Muscle of arm (tissue), 14 donors: ENCODE measurements around the gene PROZ. TPM values are rescaled to one million over a fixed set of nuclear protein-coding genes. Genes with fewer than 3 reads are reported as not detected.
"Not testable (repeated sequence)": the region's sequence is repeated elsewhere in the genome, so short reads cannot be mapped to it uniquely, and the experiment has no call there.

Experiments used
- DNase-seq: peaks from one replicate; pipeline ENCODE4 v3.0.0-alpha.2; 2013
- long read RNA-seq, 11 donors: transcript quantifications; one replicate each; lab custom pipeline, GENCODE V29; 2026
- polyA plus RNA-seq, 12 donors: library from polyadenylated mRNA; unstranded; fragments of 120-200 nt; gene quantifications; one replicate each; pipeline ENCODE4 v1.2.1, GENCODE V29; 2013; ENCODE audit not compliant: insufficient read length in 12 of 12

Gene PROZ, protein sequence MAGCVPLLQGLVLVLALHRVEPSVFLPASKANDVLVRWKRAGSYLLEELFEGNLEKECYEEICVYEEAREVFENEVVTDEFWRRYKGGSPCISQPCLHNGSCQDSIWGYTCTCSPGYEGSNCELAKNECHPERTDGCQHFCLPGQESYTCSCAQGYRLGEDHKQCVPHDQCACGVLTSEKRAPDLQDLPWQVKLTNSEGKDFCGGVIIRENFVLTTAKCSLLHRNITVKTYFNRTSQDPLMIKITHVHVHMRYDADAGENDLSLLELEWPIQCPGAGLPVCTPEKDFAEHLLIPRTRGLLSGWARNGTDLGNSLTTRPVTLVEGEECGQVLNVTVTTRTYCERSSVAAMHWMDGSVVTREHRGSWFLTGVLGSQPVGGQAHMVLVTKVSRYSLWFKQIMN
- under 1 TPM in 4 of 12 donors, not detected in 8; 0.11 to 0.37 (median 0.12) TPM for polyA plus RNA-seq
- long read RNA-seq, donor 1 = 0 reads
- long read RNA-seq, donor 2 = 0 reads
- long read RNA-seq, donor 3 = 0 reads
- long read RNA-seq, donor 4 = 0 reads
- long read RNA-seq, donor 5 = 0 reads
- long read RNA-seq, donor 6 = 0 reads
- long read RNA-seq, donor 7 = 0 reads
- long read RNA-seq, donor 8 = 0 reads
- long read RNA-seq, donor 9 = 0 reads
- long read RNA-seq, donor 10 = 0 reads
- long read RNA-seq, donor 11 = 0 reads

DNA sequence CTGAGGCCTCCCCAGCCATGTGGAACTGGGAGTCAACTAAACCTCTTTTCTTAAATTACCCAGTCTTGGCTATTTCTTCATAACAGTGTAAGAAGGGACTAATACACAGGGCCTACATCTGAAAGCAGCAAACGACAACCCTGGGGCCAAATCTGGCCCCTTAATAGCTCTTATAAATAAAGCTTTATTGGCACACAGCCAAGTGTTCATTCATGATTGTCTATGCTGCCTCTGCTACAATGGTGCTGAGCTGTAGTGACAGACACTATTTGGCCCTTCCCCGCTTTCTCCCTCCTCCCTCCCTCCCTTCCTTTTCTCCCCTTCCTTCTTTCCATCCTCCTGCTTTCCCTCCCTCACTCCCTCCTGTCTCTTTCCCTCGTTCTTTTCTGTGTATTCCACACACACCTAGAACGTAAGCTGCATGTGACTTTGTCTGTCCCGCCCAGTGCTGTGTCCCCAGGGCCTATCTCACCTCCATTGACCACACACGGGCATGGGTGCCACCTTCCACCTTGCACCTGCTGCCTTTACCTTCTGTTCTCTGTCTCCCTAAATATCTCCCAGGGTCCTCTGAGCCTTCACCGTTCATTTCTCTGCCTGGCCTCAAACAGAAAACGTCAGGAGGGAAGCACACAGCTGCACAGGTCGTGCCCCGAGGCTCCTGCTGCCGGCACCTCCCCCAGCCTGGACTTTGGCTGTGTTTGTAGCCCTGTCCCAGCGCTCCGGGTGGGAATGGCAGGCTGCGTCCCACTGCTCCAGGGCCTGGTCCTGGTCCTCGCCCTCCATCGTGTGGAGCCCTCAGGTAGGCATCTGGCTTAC is at the start of gene PROZ:
Gene PROZ (plus strand): TSS at position 720 of the 819 bp plus-strand sequence. CDS start 13 bp downstream, at position 733.
- DNase-seq = no peak

DNA sequence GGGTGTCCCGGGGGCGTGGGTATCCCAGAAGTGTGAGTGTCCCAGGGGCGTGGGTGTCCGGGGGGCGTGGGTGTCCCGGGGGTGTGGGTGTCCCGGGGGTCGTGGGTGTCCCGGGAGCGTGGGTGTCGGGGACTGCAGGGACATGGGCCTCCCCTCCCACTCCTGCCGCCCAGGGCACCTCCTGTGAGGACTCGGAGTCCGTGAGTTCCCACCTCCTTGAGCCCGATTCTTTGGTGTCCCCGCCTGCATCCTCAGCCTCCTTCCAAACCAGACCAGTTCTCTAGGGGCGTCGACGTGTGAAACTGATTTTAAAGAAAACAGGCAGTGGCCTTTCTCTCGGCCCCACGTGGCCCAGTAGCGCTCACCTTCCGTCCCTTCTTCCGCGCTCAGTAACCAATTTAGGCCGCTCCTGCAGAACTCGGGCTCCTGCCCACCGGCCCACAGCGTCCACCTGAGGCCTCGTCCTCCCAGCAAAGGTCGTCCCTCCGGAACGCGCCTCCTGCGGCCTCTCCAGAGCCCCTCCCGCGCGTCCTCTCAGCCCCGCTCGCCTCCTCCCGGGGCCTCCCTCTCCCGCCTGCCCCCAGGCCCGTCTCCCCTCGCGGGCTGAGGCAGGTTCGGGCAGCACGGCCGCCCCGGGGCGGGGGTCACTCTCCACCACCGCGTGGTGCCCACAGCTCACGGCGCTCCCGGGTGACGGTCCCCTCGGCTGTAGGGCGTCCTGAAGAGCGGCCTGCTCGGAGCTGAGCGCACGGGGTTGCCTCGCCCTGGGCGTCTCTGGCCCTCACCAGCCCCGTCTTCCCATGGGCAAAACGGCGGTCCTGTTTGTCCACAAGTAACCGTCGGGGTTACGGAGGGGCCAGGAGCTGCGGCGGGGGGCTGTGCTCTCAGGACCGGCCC is 49.0 kb upstream of the PROZ start:
- no peak for DNase-seq

DNA sequence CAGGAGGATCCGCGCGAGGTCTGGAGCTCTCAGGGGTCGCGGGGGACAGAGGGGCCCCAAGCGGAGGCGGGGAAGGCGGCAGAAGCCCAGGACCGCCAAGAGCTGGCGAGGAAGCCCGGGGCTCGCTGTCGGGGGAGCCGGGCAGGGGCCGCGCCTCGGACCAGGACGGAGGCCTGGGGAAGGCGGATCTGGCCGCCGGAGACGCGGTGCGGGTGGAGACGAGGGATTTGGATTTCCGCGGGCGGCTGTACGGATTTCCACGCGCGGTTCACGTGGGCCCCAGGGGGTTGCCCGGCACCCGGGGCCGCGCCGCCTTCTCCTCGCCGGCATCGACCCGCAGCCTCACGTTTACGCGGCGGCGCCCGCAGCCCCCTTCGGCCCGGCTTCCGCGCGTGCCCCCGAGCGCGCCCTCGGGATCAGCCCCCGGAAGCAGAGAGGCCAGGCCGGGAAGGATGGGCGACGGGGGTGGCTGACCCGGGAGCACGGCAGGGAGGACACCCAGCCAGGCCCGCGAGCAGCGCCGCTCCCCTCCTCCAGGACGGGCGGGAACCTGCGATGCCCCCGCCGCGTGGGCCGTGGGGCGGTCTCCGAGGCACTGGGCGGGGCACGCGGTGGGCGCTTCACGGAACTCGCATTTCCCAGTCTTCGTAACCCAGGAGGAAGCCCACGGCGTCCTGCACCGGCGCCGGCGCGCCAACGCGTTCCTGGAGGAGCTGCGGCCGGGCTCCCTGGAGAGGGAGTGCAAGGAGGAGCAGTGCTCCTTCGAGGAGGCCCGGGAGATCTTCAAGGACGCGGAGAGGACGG is 48.2 kb upstream of the PROZ start:
- DNase-seq = no peak

DNA sequence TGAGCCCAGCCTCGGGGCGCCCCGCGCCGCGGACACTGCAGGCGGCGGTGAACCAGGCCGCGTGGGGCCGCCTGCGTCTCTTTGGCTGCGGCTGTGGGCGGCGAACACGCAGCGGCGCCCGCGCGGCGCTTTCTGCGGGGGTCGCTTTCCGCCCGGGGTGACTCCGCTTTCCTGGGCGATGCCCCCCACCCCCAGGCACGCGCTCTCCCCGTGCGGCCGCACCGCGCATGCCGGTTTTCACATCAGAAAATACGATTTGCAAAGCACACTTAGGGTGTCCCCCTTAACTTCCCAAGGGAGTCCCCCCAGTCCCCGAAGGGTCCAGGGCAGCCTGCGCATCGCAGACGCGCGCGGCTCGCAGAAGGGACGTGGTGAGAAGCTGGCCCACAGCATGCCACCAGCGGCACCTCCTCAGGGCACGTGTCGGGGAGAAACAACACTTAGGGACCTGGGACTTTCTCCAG is 47.6 kb upstream of the PROZ start:
- no peak for DNase-seq

DNA sequence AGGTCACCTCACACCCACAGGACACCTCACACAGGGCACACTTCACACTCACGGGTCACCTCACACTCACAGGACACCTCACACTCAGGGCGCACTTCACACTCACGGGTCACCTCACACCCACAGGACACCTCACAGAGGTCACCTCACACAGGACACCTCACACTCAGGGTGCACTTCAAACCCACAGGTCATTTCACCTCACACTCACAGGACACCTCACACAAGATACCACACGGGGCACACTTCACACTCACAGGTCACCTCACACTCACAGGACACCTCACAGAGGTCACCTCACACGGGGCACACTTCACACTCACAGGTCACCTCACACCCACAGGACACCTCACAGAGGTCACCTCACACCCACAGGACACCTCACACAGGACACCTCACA is 46.6 kb upstream of the PROZ start:
- DNase-seq = not testable (repeated sequence)

DNA sequence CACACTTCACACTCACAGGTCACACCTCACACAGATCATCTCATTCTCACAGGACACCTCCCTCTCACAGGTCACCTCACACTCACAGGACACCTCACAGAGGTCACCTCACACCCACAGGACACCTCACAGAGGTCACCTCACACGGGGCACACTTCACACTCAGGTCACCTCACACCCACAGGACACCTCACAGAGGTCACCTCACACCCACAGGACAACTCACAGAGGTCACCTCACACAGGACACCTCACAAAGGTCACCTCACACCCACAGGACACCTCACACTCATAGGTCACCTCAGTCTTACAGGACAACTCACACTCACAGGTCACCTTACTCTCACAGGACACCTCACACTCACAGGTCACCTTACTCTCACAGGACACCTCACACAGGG is 46.0 kb upstream of the PROZ start:
- not testable (repeated sequence) for DNase-seq

DNA sequence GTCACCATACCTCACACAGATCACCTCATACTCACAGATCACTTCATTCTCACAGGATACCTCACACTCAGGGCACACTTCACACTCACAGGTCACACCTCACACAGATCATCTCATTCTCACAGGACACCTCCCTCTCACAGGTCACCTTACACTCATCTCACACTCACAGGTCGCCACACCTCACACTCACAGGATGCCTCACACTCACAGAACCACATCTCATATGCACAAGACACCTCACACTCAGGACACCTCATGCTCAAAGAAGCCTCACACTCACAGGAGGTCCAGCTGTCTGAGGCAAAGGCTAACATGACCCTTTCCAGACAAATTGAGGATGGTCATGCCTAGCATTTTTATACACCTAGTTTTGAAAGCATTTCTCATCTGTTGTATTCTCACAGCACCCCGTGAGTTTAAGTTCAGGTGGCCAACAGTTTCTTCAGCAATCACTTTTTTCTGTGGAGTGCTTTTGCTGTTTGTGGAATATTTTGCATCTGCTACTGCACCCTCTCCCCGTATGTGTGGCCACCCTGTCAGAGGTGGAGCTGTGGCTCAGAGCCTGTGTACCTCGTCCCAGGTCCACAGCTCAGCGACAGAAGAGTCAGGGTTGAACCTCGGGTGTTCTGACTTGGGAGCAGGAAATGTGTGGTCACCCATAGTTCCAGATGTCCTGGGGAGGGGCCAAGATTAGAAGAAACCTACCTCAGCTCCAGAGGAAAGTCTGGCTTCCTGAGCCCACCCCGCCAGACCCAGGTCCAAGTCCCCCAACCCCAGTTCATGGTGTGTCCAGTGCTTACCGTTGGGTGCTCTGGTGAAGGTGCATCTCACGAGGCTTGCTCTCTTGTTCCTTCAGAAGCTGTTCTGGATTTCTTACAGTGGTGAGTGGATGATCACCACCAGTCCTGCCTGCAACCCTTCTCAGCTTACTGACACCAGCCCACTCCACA is 45.3 kb upstream of the PROZ start:
- DNase-seq = no peak

DNA sequence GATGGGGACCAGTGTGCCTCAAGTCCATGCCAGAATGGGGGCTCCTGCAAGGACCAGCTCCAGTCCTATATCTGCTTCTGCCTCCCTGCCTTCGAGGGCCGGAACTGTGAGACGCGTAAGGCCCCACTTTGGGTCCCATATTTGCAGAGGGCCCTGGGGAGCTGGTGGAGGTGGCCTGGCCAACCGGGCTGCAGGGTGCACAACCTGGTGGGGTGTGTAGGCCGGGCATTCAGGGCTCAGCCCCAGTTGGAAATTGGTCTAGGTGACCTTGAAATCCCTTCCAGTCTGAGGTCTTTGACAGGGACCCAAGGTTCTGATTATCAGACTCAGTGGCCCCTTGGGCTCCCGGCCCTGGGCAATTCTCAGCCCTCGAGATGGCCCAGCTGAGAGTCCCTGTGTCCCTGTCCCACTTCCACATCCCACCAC is 44.6 kb upstream of the PROZ start:
- DNase-seq = no peak

DNA sequence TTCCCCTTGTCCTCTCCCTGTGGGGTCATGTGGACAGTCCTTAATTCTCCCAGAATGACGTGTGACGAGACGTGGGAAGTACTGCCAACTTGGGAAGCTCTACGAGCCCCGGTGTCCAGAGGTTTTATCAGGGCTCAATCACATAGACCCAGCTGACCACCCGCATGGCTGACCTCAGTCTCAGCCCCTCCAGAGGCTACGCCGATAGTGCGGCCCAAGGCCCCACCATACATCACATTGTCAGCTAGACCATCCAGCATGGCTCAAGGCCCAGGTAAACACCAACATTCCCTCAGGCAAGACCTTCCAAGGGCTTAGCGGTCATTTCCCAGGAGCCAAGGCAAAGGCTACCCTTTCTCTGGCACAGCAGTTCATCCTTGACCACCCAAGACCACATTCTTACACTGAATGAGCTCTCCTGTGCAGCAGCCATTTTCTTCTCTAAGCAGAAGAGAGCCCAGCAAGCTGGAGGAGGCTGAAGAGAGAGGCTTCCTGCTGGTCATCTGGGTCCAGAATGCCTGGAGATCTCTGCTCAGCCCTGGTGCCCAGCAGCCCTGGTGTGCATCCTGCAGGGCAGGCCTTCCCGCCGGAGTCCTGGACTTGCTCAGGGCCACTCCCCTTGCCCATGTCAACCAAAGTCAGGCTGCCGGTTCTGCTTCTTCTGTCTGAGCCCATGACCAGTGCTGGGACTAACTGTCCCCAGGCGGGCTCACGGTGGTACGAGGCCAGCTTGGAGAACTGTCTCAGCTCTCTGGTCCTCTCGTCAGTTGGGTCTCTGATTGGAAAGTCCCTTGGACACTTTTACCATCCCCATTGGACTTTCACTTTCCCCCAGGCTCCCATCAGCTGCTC is 43.7 kb upstream of the PROZ start:
- no peak for DNase-seq

DNA sequence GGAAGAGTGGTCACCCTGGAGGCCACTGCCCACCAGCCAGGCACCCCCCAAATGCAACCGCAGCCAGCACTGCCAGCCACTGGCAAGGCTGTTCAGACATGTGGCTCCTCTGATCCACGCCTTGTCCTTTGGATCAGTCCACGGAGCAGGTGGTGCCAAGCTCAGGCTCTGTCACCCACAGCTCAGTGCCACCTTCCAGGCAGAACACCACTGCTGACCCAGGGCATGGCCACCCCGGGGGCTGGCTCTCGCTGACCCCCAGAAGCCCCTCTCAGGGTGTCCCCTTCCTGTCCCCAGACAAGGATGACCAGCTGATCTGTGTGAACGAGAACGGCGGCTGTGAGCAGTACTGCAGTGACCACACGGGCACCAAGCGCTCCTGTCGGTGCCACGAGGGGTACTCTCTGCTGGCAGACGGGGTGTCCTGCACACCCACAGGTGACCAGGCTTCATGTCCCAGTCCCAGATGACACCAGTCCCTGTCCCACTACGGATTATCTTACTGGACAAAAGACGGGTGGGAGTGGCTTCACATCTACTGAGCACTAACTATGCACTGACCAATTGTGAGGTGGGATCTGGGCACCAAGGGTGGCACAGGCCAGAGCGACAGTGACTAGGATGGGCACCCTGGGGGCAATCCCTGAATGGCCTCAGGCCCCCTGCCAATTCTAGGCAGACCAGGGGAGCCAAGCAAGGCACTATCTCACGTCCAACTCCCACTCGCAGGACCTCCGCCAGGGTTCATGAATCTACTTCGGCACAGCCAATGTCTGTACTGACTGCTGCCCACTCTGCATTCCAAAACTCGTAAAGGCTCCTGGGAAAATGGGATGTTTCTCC is 42.9 kb upstream of the PROZ start:
- DNase-seq = no peak

DNA sequence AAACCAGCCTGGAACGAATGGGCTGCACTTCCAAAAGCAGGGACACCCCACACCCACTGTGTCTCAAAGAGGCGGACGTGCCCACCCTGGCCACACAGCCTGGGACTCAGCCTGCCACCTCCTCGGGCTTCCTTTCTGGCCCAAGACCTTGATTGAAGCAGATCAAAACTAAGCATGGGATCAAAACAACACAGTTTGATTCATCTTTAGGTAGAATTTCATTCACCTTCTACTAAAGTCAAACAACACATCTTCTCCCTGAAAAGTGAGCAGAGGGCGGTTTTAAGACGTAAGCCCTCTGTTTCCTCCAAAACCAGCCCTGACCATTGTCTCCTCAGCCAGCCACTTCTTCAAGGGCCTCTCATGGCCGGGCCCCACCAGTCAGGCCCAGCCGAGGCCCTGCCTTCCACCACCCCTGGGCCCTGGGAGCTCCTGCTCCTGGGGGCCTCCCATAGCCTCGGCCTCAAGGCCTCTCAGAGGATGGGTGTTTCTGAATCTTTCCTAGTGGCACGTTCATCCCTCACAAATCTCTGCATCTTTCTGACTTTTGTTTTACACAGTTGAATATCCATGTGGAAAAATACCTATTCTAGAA is 42.1 kb upstream of the PROZ start:
- no peak for DNase-seq

DNA sequence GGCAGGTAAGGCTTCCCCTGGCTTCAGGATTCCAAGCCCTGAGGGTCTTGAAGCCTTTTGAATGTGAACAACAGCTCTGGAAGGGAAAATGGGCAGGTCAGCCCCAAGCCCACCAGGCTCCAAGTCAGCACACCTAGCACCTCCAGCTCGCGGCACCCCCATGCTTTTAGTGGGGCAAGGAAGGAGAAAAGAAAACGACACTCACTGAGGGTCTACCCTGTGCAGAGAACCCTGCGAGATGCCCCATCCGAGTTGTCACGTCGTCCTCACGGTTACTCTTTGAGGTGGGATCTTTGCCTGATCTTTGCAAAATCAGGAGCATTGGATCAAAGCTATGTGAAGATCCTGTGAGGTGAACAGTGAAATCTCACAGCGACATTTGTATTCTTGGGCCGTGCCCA is 41.6 kb upstream of the PROZ start:
- no peak for DNase-seq

DNA sequence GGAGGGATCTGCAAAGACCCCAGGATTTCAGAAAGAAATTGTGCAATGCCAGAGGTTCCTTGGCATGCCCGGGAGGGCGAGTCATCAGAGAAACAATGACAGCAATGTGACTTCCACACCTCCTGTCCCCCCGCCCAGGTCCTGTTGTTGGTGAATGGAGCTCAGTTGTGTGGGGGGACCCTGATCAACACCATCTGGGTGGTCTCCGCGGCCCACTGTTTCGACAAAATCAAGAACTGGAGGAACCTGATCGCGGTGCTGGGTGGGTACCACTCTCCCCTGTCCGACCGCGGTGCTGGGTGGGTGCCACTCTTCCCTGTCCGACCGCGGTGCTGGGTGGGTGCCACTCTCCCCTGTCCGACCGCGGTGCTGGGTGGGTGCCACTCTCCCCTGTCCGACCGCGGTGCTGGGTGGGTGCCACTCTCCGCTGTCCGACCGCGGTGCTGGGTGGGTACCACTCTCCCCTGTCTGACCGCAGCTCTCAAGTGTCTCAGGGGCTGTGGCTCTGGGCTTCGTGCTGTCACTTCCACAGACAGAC is 41.0 kb upstream of the PROZ start:
- DNase-seq = no peak

DNA sequence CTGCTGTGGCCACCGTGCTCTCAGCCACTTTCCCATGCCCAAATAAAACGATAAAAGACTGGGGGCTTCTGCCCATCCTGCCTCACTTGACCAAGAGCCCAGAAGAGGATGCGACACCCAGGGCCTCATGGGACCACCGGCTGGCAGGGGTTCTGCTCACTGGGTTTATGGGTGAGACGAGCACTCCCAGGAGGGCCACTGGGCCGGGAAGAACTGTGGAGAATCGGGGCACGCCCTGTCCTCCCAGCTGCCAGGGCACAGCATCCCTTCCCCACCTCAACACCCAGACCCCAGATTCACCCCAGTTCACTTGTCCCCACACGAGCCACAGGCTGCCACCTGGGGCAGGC is 40.6 kb upstream of the PROZ start:
- no peak for DNase-seq

DNA sequence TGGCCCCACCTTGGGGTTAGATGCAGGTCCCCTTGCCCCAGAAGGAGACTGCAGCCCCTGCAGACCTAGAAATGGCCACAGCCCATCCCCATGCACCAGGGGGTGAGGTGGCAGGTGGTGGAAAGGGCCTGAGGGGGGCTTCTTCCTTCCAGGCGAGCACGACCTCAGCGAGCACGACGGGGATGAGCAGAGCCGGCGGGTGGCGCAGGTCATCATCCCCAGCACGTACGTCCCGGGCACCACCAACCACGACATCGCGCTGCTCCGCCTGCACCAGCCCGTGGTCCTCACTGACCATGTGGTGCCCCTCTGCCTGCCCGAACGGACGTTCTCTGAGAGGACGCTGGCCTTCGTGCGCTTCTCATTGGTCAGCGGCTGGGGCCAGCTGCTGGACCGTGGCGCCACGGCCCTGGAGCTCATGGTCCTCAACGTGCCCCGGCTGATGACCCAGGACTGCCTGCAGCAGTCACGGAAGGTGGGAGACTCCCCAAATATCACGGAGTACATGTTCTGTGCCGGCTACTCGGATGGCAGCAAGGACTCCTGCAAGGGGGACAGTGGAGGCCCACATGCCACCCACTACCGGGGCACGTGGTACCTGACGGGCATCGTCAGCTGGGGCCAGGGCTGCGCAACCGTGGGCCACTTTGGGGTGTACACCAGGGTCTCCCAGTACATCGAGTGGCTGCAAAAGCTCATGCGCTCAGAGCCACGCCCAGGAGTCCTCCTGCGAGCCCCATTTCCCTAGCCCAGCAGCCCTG is 40.0 kb upstream of the PROZ start:
- no peak for DNase-seq
